GM12872 (cell line): ENCODE measurements around the gene C3orf49.

Experiments used
- TF ChIP-seq, protein P1 (sequence below): IDR thresholded peaks from 3 replicates; pipeline ENCODE4 v1.5.1; 2011; ENCODE audit warnings: low read depth, mild to moderate bottlenecking, low read length, moderate library complexity; ENCODE audit not compliant: insufficient read depth

Gene C3orf49

DNA sequence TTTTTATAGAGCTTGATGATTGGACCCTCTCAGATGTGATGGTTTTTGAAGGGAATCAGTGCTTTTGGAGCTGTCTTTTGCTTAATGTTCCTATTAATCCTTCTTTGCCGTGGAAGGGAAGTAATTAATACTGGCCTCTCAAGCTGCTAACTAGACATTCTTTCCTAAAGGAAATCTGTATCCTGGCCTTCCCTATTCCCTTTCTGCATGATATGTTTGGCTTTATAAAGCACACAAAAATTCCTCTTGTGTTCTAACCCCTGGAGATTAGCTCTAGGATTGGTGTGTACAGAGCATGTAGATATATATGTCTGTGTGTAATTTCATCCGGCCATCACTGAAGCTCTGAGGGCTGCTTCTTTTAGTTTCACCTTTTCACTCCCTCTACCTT is 51.5 kb downstream of the C3orf49 start:
- TF ChIP-seq, protein P1, sequence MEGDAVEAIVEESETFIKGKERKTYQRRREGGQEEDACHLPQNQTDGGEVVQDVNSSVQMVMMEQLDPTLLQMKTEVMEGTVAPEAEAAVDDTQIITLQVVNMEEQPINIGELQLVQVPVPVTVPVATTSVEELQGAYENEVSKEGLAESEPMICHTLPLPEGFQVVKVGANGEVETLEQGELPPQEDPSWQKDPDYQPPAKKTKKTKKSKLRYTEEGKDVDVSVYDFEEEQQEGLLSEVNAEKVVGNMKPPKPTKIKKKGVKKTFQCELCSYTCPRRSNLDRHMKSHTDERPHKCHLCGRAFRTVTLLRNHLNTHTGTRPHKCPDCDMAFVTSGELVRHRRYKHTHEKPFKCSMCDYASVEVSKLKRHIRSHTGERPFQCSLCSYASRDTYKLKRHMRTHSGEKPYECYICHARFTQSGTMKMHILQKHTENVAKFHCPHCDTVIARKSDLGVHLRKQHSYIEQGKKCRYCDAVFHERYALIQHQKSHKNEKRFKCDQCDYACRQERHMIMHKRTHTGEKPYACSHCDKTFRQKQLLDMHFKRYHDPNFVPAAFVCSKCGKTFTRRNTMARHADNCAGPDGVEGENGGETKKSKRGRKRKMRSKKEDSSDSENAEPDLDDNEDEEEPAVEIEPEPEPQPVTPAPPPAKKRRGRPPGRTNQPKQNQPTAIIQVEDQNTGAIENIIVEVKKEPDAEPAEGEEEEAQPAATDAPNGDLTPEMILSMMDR: no peak

DNA sequence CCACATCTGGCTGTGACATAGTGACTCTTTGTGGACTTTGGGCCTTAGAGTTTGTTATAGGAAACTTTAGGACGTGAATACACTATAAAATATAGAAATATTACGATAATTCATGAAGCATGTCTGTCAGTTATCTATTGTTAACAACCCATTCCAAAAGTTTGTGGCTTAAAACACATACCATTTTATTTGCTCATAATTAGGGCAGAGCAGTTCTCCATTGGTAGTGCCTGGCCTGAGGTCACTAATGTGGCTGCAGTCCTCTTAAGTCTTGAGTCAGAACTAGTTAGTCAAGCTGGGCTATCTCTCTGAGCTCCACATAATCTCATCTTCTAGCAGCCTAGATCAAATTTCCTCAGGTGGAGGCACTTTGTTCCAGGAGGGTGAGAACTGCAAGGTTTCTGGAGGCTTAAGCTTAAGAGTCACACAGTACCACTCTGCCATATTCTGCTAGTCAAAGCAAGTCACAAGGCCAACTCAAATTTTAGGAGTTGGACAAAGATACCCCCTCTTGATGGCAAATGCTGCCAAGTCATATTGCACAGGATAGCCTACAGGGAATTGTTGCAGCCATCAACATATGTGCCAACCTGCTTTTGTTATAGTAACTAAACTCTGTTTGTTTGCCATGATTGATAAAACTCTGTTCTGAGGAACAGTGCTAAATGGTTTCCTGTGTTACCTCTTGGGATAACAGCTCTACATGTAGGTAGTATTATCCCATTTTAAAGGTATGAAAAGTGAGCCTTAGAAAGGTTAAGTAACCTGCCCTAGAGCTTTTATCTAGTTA is 53.2 kb downstream of the C3orf49 start:
- TF ChIP-seq, protein P1: no peak

DNA sequence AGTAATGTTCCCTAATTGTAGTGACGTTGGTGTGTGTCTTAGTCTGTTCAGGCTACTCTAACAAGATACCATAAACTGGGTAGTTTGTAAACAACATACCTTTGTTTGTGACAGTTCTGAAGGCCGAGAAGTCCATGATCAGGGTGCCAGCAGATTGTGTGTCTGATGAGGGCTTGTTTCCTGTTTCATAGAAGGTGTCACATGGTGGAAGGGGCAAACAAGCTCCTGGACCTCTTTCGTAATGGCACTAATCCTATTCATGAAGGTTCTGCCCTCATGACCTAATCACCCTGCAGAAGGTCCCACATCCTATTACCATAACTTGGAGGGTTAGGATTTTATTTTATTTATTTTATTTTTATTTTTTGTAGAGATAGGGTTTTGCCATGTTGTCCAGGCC is 55.7 kb downstream of the C3orf49 start:
- TF ChIP-seq, protein P1: no peak

DNA sequence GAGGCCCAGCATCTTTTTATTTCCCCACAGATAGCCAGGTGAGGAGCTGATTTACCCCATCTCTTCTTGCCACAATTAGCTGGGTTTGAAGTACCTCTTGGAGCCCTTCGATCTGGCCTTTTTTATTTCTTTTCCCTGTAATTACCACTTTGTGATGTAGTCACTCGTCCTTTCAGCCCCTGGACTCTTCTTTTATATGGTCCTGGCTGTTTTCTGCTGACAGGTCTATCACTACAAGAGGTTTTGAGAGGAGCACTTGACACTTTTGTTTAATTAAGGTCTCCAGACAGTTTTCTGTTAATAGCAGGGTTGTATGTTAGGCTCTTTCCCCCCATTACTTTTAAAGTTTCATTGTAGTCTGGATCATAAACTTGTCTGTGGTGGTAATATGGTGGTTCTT is 56.4 kb downstream of the C3orf49 start:
- TF ChIP-seq, protein P1: no peak

DNA sequence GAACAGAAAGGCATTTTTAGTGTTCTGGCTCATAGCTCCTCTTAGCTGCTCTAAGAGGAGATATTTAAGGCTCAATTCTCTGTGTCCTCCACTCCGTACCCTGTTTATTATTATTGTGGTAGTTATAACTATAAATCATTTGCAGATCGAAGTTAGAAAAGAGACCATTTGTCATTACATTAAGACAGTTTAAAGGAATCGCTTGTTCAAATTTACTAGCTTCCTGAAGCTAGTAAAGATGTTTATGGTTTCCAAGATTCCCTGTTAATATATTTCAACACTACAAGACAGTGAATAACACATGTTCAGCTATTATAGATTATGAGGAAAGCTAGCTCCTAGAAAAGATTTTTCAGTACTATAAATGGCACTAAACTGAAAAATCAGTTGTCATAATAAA is 57.2 kb downstream of the C3orf49 start:
- TF ChIP-seq, protein P1: no peak

DNA sequence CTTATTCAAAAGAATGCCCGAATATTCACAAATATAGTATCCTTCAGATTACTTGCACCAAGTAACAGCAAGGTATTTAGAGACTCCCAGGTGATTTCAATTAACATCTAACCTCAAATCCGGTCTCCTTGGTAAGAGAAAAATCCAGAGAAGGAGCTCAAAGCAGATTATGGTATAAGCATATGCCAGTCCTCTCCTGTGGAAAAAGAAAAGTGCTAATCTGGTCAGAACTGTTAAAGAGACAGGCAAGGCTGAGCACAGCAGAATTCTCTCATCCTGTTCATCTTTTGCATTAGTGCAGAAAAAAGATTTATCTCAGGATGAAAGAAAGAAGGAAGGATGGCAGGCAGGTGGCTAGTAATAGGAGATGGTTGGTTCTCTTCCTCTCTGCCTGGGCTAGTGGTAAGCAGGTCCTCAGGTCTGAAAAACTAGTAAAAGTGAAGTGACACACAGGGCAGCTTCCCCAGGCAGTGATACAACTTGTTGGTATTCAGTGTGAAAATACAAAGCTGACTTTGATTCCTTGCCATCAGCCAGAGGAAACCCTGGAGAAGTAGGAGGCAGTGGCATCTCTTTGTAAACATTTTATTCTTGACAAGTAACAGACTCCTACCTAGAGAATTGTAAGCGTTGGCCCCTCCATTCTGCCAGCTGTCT is 58.8 kb downstream of the C3orf49 start:
- TF ChIP-seq, protein P1: no peak

DNA sequence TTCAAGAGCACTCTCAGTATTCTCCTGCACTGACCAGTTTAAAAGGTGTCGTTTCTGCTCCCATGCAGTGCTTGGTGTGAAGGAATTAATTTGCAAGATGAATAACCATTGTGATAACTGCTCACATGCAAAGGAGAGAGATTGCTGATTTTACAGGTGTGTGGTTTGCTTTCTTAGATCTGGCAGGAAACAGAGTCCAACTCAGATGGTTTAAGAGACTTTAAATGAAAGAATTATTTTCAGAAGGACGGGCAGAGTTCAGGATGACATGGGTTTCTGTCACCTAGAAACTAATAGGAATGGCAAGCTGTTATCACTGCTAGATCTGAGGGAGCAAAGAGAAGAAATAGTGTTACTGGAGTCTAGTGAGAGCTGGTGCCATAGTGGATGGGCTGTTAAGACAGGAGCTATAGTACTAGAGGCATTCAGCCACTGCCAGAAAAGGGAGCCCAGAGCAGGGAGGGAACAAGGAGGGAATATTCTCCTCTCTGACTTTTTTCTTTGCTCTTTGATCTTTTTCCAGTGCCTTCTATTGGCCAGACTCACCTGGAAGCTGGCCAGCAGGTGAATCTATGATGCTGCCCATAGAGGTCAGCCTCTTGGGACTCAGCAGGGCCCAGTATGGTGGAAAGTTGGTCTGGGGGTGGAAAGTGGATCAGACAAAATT is 59.4 kb downstream of the C3orf49 start:
- TF ChIP-seq, protein P1: no peak
